Nephron (organoid): ENCODE data around the gene PROCR.

Experiments
- H3K27ac Mint-ChIP-seq, 3 experiments: 2 replicates each; pipeline ENCODE4 v1.8.0; 2020; ENCODE audit warnings: mixed read lengths in 3 of 3, mild to moderate bottlenecking in 2 of 3, moderate library complexity in 1 of 3
- H3K27me3 Mint-ChIP-seq: 2 replicates; pipeline ENCODE4 v1.8.0; 2021; ENCODE audit warnings: low read depth, mild to moderate bottlenecking, moderate library complexity, mixed read lengths
- H3K36me3 Mint-ChIP-seq: 2 replicates; pipeline ENCODE4 v1.8.0; 2020; ENCODE audit warnings: low read depth, mixed read lengths
- H3K4me1 Mint-ChIP-seq: 2 replicates; pipeline ENCODE4 v1.8.0; 2020; ENCODE audit warnings: mixed read lengths
- H3K4me3 Mint-ChIP-seq, 3 experiments: 2 replicates each; pipeline ENCODE4 v1.8.0; 2020; ENCODE audit warnings: mild to moderate bottlenecking in 3 of 3, mixed read lengths in 3 of 3, moderate library complexity in 2 of 3
- H3K9me3 Mint-ChIP-seq: 2 replicates; pipeline ENCODE4 v1.8.0; 2020; ENCODE audit warnings: mixed read lengths
- TF ChIP-seq, protein P1 (sequence below), 3 experiments: fragments of 200-600 bp; sonication (generic); IDR thresholded peaks; one replicate each; pipeline ENCODE4 v1.5.0; 2021; ENCODE audit warnings: antibody characterized with exemption in 3 of 3; ENCODE audit not compliant: unreplicated experiment in 3 of 3

PROCR gene

DNA sequence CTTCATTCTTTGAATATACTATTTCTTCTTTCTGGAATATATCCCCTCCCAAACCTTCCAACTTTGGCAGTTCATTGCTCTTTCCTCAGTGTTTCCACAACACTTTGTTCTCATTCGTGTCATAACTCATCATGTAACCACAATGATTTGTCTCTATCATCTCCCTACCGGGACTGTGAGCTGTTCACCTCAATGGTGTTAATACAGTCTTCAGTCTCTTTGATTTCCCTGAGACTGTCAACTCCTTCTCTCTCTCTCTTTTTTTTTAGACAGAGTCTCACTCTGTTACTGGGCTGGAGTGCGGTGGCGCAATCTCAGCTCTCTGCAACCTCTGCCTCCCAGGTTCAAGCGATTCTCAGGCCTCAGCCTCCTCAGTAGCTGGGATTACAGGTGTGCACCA is 52.1 kb downstream of the PROCR start:
- Mint-ChIP-seq H3K9me3 (peaks cover 5% of the 10 kb centered on the region), H3K27ac (no peak overlapping the region), H3K4me1 (no peaks in the 10 kb centered on the region), H3K36me3 (peaks cover 7% of the 10 kb centered on the region), H3K27me3 (peaks cover 51% of the 10 kb centered on the region), H3K4me3 (no peak overlapping the region)
- TF ChIP-seq, protein P1, sequence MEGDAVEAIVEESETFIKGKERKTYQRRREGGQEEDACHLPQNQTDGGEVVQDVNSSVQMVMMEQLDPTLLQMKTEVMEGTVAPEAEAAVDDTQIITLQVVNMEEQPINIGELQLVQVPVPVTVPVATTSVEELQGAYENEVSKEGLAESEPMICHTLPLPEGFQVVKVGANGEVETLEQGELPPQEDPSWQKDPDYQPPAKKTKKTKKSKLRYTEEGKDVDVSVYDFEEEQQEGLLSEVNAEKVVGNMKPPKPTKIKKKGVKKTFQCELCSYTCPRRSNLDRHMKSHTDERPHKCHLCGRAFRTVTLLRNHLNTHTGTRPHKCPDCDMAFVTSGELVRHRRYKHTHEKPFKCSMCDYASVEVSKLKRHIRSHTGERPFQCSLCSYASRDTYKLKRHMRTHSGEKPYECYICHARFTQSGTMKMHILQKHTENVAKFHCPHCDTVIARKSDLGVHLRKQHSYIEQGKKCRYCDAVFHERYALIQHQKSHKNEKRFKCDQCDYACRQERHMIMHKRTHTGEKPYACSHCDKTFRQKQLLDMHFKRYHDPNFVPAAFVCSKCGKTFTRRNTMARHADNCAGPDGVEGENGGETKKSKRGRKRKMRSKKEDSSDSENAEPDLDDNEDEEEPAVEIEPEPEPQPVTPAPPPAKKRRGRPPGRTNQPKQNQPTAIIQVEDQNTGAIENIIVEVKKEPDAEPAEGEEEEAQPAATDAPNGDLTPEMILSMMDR (IDR thresholded peaks at IDR 0.05; ENCODE audit: unreplicated experiment in 3 of 3), result no peak

- Mint-ChIP-seq H3K9me3 (peaks cover 5% of the 10 kb centered on the region), H3K36me3 (peaks cover 7% of the 10 kb centered on the region), H3K4me3 (no peak overlapping the region), H3K27ac (no peak overlapping the region), H3K4me1 (no peaks in the 10 kb centered on the region), H3K27me3 (peaks cover 54% of the 10 kb centered on the region)
- TF ChIP-seq, protein P1 (IDR thresholded peaks at IDR 0.05; ENCODE audit: unreplicated experiment in 3 of 3), result no peak
Observed at GRCh38 chr20:35224536-35224935, 52.7 kb downstream of the PROCR start.

- Mint-ChIP-seq H3K9me3 (peaks cover 5% of the 10 kb centered on the region), H3K4me3 (peak overlapping the region; percentile 74 to 78 (median 75)), H3K4me1 (no peaks in the 10 kb centered on the region), H3K27ac (no peak overlapping the region), H3K36me3 (peaks cover 7% of the 10 kb centered on the region), H3K27me3 (peaks cover 54% of the 10 kb centered on the region)
- TF ChIP-seq, protein P1 (IDR thresholded peaks at IDR 0.05; ENCODE audit: unreplicated experiment in 3 of 3), result no peak
Observed at GRCh38 chr20:35225319-35226125, 53.6 kb downstream of the PROCR start.

DNA sequence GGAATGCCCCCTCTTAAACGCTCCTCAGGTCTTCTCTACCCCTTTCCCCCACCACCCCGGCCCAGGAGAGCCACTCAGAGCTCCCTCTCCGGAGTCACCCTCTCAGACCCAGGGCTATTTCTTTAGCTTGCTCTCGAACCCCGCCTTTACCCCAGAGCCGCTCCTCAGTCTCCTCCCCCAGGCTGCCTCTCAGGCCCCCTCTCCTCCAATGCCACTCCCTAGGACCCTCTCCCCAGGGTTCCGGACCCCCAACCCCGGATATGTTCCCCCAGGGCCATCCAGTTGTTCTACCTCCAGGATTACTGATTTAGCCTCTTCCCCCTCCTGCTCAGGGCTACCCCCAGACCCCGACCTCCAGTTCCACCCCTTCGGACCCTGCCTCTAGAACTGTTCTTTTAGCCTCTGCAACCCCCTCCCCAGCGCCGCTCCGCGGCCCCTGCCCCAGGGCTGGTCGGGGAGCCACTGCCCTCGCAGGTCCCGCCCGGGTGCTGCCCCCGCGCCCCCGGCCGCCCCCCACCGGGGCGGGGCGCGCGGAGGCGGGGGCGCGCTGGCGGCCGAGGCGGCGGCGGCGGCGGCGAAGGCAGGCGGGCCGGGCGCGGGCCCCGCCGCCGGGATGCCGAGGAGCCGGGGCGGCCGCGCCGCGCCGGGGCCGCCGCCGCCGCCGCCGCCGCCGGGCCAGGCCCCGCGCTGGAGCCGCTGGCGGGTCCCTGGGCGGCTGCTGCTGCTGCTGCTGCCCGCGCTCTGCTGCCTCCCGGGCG is 54.4 kb downstream of the PROCR start, which contains the start of gene MMP24:
Gene MMP24, plus strand, starts transcription at position 565 of the 758 bp plus-strand sequence. Its CDS starts 49 bp downstream, at position 614.
- peaks cover 54% of the 10 kb centered on the region for H3K27me3 Mint-ChIP-seq
- TF ChIP-seq, protein P1 (IDR thresholded peaks at IDR 0.05; ENCODE audit: unreplicated experiment in 3 of 3), result no peak
- peaks cover 5% of the 10 kb centered on the region for H3K9me3 Mint-ChIP-seq
- H3K4me1 Mint-ChIP-seq, result no peaks in the 10 kb centered on the region
- H3K36me3 Mint-ChIP-seq, result peaks cover 7% of the 10 kb centered on the region
- H3K27ac Mint-ChIP-seq, result no peak within 1 kb of the TSS
- peak within 1 kb of the TSS; percentile 76 to 78 (median 77) for H3K4me3 Mint-ChIP-seq
